ENCODE data around the gene ZGPAT.

DNA sequence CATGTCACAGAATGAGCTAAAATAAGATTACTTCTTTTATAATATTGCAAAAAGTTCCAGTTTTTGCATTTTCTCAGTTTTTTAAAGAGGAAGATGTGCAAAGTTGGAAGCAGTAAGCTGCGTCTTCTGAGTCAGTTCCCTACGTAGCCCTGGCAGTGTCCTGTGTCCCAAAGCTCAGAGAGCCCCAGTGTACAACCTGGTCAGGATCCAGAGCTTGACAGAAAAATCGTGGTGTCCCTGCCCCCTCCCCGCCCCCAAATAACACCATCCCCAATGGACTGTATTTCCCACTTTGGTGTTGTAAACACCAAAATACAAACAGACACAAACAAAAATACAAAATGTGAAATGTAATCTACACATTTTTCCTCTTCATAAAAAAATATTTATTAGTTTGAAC is 36.3 kb downstream of the ZGPAT start:
- TF ChIP-seq, protein P1, sequence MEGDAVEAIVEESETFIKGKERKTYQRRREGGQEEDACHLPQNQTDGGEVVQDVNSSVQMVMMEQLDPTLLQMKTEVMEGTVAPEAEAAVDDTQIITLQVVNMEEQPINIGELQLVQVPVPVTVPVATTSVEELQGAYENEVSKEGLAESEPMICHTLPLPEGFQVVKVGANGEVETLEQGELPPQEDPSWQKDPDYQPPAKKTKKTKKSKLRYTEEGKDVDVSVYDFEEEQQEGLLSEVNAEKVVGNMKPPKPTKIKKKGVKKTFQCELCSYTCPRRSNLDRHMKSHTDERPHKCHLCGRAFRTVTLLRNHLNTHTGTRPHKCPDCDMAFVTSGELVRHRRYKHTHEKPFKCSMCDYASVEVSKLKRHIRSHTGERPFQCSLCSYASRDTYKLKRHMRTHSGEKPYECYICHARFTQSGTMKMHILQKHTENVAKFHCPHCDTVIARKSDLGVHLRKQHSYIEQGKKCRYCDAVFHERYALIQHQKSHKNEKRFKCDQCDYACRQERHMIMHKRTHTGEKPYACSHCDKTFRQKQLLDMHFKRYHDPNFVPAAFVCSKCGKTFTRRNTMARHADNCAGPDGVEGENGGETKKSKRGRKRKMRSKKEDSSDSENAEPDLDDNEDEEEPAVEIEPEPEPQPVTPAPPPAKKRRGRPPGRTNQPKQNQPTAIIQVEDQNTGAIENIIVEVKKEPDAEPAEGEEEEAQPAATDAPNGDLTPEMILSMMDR (IDR thresholded peaks at IDR 0.05; ENCODE audit: low read depth, low read length, poor library complexity, severe bottlenecking): no peak
- TF ChIP-seq EZH2phosphoT487 (IDR thresholded peaks at IDR 0.05; ENCODE audit: borderline replicate concordance, low read length): no peak

All from DOHH2 (cell line).